ENCODE measurements around the gene CCDC171.

Gene CCDC171

GRCh38 chr9:15761551-15761950 lies 208.7 kb downstream of the CCDC171 start:
- in situ Hi-C loops (cut with HindIII; ENCODE audit: low sequenced_read_pairs), result no loop called here
- no peak for DNase-seq (ENCODE audit: low read depth, low spot score)
- TF ChIP-seq CTCF (IDR thresholded peaks at IDR 0.05; ENCODE audit: low read depth, low read length), result no peak
- no peak overlapping the region for H3K4me3 ChIP-seq (ENCODE audit: low read depth, low read length)

- no peak for TF ChIP-seq CTCF (IDR thresholded peaks at IDR 0.05; ENCODE audit: low read depth, low read length)
- DNase-seq (ENCODE audit: low read depth, low spot score), result no peak
- no peak overlapping the region for H3K4me3 ChIP-seq (ENCODE audit: low read depth, low read length)
- in situ Hi-C loops (cut with HindIII; ENCODE audit: low sequenced_read_pairs), result no loop called here
Observed at GRCh38 chr9:15763371-15763770, 210.5 kb downstream of the CCDC171 start.

GRCh38 chr9:15764131-15764530 lies 211.3 kb downstream of the CCDC171 start:
- no peak for DNase-seq (ENCODE audit: low read depth, low spot score)
- H3K4me3 ChIP-seq (ENCODE audit: low read depth, low read length), result no peak overlapping the region
- no peak for TF ChIP-seq CTCF (IDR thresholded peaks at IDR 0.05; ENCODE audit: low read depth, low read length)
- in situ Hi-C loops (cut with HindIII; ENCODE audit: low sequenced_read_pairs), result no loop called here

GRCh38 chr9:15769547-15769946 lies 216.7 kb downstream of the CCDC171 start:
- no peak for DNase-seq (ENCODE audit: low read depth, low spot score)
- in situ Hi-C loops (cut with HindIII; ENCODE audit: low sequenced_read_pairs), result no loop called here
- no peak overlapping the region for H3K4me3 ChIP-seq (ENCODE audit: low read depth, low read length)
- TF ChIP-seq CTCF (IDR thresholded peaks at IDR 0.05; ENCODE audit: low read depth, low read length), result no peak

- no peak overlapping the region for H3K4me3 ChIP-seq (ENCODE audit: low read depth, low read length)
- no peak for DNase-seq (ENCODE audit: low read depth, low spot score)
- in situ Hi-C loops (cut with HindIII; ENCODE audit: low sequenced_read_pairs), result no loop called here
- no peak for TF ChIP-seq CTCF (IDR thresholded peaks at IDR 0.05; ENCODE audit: low read depth, low read length)
Observed at GRCh38 chr9:15778861-15779260, 226.0 kb downstream of the CCDC171 start.

- in situ Hi-C loops (cut with HindIII; ENCODE audit: low sequenced_read_pairs), result no loop called here
Observed at GRCh38 chr9:15782106-15782505, 229.3 kb downstream of the CCDC171 start.

More at GRCh38 chr9:15782106-15782505, 229.3 kb downstream of the CCDC171 start:
- H3K4me3 ChIP-seq (ENCODE audit: low read depth, low read length), result no peak overlapping the region
- DNase-seq (ENCODE audit: low read depth, low spot score), result no peak
- no peak for TF ChIP-seq CTCF (IDR thresholded peaks at IDR 0.05; ENCODE audit: low read depth, low read length)
